Panc1 (cell line): ENCODE data around the gene LITAF. TPM values are rescaled to one million over a fixed set of nuclear protein-coding genes. Genes with fewer than 3 reads are reported as not detected.

ENCODE experiments used
- ATAC-seq: fragments of 200-7000 bp; cut with Tn5 transposase; 2 replicates; pipeline ENCODE4 v1.9.1; 2020; ENCODE audit warnings: mild to moderate bottlenecking, moderate library complexity
- BruUV-seq: library from RNA; stranded (reverse); fragments of 400-500 nt; replicated peaks from 2 replicates; lab custom pipeline; 2021; lab: Mats Ljungman, UMichigan
- CTCF ChIA-PET: fragments of 300-600 bp; sonication (Branson Sonifier 250); formaldehyde crosslinking; loops from one replicate; lab custom pipeline; 2022; ENCODE audit warnings: antibody characterized with exemption; lab: Charles Lee
- POLR2A ChIA-PET: fragments of 300-600 bp; sonication (Branson Sonifier 250); formaldehyde crosslinking; loops from one replicate; lab custom pipeline; 2022; ENCODE audit warnings: antibody characterized with exemption; lab: Charles Lee
- DNase-seq: peaks from one replicate; pipeline ENCODE4 v3.0.0-alpha.2; 2010; ENCODE audit warnings: low read depth, low spot score
- H3K27ac ChIP-seq: 2 replicates; pipeline ENCODE4 v1.5.1; 2011; ENCODE audit warnings: mild to moderate bottlenecking, low read length, inconsistent platforms
- H3K27me3 ChIP-seq: fragments of 200-500 bp; sonication (Bioruptor generic); 2 replicates; pipeline ENCODE4 v1.6.0; 2014; ENCODE audit warnings: low read length, inconsistent platforms; ENCODE audit not compliant: control insufficient read depth, insufficient read depth
- H3K36me3 ChIP-seq: fragments of 200-500 bp; sonication (Bioruptor generic); 2 replicates; pipeline ENCODE4 v1.5.1; 2014; ENCODE audit warnings: inconsistent platforms, mild to moderate bottlenecking, low read length, moderate library complexity; ENCODE audit not compliant: control insufficient read depth, insufficient read depth
- H3K4me1 ChIP-seq: 2 replicates; pipeline ENCODE4 v1.5.1; 2011; ENCODE audit warnings: inconsistent platforms, mild to moderate bottlenecking, low read length, moderate library complexity; ENCODE audit not compliant: control insufficient read depth, insufficient read depth
- H3K4me3 ChIP-seq, 2 experiments: 2 replicates each; pipeline ENCODE4 v1.5.1; 2011 to 2012; ENCODE audit warnings: low read depth in 2 of 2, low read length in 2 of 2, mild to moderate bottlenecking in 2 of 2, inconsistent platforms in 1 of 2, moderate library complexity in 1 of 2
- H3K9me3 ChIP-seq: fragments of 200-500 bp; sonication (Bioruptor generic); 2 replicates; pipeline ENCODE4 v1.5.1; 2014; ENCODE audit warnings: low read depth, mild to moderate bottlenecking, inconsistent platforms, low read length, moderate library complexity; ENCODE audit not compliant: control insufficient read depth, insufficient read depth
- POLR2AphosphoS5 ChIP-seq: IDR thresholded peaks from 2 replicates; pipeline ENCODE4 v1.6.1; 2012; ENCODE audit warnings: mild to moderate bottlenecking, low read depth, low read length, moderate library complexity
- SIN3A ChIP-seq: IDR thresholded peaks from 2 replicates; pipeline ENCODE4 v1.6.1; 2012; ENCODE audit warnings: low read depth, mild to moderate bottlenecking, low read length, moderate library complexity, borderline replicate concordance; ENCODE audit not compliant: insufficient read depth
- TCF7L2 ChIP-seq: IDR thresholded peaks from 2 replicates; pipeline ENCODE4 v1.6.1; 2011; ENCODE audit warnings: mild to moderate bottlenecking, low read depth, low read length, inconsistent platforms
- in situ Hi-C: cut with HindIII; loops from 2 replicates; pipeline ENCODE4 v1.10.0; 2016; ENCODE audit warnings: low sequenced_read_pairs, low pct_unique_long_range_greater_than_20kb
- intact Hi-C: fragments of 100-400 bp; cut with micrococcal nuclease; formaldehyde crosslinking; loops from one replicate; pipeline ENCODE4 v1.10.0; 2022; ENCODE audit not compliant: unreplicated experiment
- total RNA-seq: library from RNA; stranded (reverse); gene quantifications from one replicate; pipeline ENCODE4 v1.2.1, GENCODE V29; 2021; ENCODE audit not compliant: unreplicated experiment
- TF ChIP-seq, protein P1 (sequence below), 2 experiments: IDR thresholded peaks; 2 replicates each; pipeline ENCODE4 v1.6.1; 2011 to 2012; ENCODE audit warnings: low read depth in 2 of 2, control low read depth in 1 of 2, low read length in 1 of 2, mild to moderate bottlenecking in 1 of 2, moderate library complexity in 1 of 2; ENCODE audit not compliant: insufficient read depth in 1 of 2

LITAF gene
- total RNA-seq, 1 experiment from 2014 or later = 85.2 TPM

DNA sequence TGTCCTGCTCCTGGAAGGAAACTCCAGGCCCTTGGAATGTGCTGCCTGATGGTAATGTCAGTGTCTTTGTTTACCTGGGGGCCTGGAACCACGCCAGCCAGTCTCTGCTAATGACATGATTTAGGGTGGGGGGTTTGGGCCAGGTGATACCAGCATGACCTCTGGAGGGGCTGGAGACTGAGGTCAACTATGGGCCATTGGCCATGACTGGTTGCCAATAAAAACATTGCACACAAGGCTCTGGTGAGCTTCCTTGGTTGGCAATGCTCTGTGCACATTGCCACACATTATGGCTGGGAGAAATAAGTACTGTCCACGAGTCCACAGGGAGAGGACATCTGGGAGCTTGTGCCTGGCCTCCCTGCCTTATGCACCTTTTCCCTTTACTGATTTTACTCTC is 52.5 kb downstream of the LITAF start:
- intact Hi-C loops (loop anchor here (5.0 kb wide), 2 partner anchors 108 to 127 kb away; no protein-coding TSS in a partner anchor), in situ Hi-C loops (no loop called here)
- H3K27me3 ChIP-seq = no peaks in the 10 kb centered on the region
- ATAC-seq (no peak), DNase-seq (no peak)
- H3K9me3 ChIP-seq = no peaks in the 10 kb centered on the region
- BruUV-seq = no TSS peak
- H3K27ac ChIP-seq = no peak overlapping the region
- H3K4me1 ChIP-seq = 0 out of 2 replicates have a peak, but pooled peaks cover 2% of the 10 kb centered on the region
- TF ChIP-seq TCF7L2 = no peak
- TF ChIP-seq, protein P1, sequence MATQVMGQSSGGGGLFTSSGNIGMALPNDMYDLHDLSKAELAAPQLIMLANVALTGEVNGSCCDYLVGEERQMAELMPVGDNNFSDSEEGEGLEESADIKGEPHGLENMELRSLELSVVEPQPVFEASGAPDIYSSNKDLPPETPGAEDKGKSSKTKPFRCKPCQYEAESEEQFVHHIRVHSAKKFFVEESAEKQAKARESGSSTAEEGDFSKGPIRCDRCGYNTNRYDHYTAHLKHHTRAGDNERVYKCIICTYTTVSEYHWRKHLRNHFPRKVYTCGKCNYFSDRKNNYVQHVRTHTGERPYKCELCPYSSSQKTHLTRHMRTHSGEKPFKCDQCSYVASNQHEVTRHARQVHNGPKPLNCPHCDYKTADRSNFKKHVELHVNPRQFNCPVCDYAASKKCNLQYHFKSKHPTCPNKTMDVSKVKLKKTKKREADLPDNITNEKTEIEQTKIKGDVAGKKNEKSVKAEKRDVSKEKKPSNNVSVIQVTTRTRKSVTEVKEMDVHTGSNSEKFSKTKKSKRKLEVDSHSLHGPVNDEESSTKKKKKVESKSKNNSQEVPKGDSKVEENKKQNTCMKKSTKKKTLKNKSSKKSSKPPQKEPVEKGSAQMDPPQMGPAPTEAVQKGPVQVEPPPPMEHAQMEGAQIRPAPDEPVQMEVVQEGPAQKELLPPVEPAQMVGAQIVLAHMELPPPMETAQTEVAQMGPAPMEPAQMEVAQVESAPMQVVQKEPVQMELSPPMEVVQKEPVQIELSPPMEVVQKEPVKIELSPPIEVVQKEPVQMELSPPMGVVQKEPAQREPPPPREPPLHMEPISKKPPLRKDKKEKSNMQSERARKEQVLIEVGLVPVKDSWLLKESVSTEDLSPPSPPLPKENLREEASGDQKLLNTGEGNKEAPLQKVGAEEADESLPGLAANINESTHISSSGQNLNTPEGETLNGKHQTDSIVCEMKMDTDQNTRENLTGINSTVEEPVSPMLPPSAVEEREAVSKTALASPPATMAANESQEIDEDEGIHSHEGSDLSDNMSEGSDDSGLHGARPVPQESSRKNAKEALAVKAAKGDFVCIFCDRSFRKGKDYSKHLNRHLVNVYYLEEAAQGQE (IDR thresholded peaks at IDR 0.05; ENCODE audit: insufficient read depth in 1 of 2, low read depth in 2 of 2, low read length in 1 of 2) = no peak
- no peak for TF ChIP-seq SIN3A
- no peaks in the 10 kb centered on the region for H3K36me3 ChIP-seq
- POLR2A ChIA-PET = no interaction called here
- CTCF ChIA-PET = interaction anchor here (0.6 kb wide), 2 partner anchors 24 to 60 kb away, joined by 3 read pairs; no protein-coding TSS in a partner anchor
- no peak overlapping the region for H3K4me3 ChIP-seq

DNA sequence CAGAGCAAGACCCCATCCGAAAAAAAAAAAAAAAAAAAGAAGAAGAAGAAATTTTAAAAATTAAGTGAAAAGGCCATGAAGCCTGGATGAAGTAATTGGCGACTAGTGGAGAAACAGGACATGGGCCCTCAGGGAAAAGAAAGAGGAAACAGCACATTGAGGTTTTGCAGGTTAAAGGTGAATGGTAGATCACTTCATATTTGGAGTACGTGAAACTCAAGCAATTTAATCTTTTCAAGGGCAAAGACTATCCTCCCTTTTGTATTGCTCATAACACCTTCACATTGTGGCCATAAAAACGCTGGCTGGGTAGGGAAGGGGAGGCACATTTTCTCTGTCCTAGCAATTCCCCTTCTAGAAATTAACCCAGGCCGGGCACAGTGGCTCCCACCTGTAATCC is 53.1 kb downstream of the LITAF start:
- Histone ChIP-seq H3K4me3 (no peak overlapping the region), H3K36me3 (no peaks in the 10 kb centered on the region), H3K27me3 (no peaks in the 10 kb centered on the region), H3K4me1 (0 out of 2 replicates have a peak, but pooled peaks cover 2% of the 10 kb centered on the region), H3K27ac (no peak overlapping the region), H3K9me3 (no peaks in the 10 kb centered on the region)
- ATAC-seq = no peak
- in situ Hi-C loops (no loop called here), intact Hi-C loops (loop anchor here (2.0 to 5.0 kb wide), 3 partner anchors 109 to 181 kb away; no protein-coding TSS in a partner anchor)
- CTCF ChIA-PET = interaction anchor here (0.6 to 0.7 kb wide), 2 partner anchors 19 to 39 kb away, joined by 3 to 6 read pairs; no protein-coding TSS in a partner anchor
- POLR2A ChIA-PET = no interaction called here
- no TSS peak for BruUV-seq
- no peak for DNase-seq
- TF ChIP-seq POLR2AphosphoS5 (no peak), SIN3A (no peak), TCF7L2 (no peak)
- TF ChIP-seq, protein P1 (IDR thresholded peaks at IDR 0.05; ENCODE audit: insufficient read depth in 1 of 2, low read depth in 2 of 2, low read length in 1 of 2) = no peak
